K562 (cell line): ENCODE data around the gene DNMBP. TPM values are rescaled to one million over a fixed set of nuclear protein-coding genes. Genes with fewer than 3 reads are reported as not detected.
"Not testable (repeated sequence)": the region's sequence is repeated elsewhere in the genome, so short reads cannot be mapped to it uniquely, and the experiment has no call there.

Source experiments
- ATAC-seq: fragments of 200-7000 bp; cut with Tn5 transposase; 3 replicates; pipeline ENCODE4 v1.9.1; 2020; ENCODE audit warnings: moderate library complexity
- BruUV-seq: library from RNA; stranded (reverse); fragments of 400-500 nt; replicated peaks from 2 replicates; lab custom pipeline; 2021; lab: Mats Ljungman, UMichigan
- CTCF ChIA-PET: fragments of 300-600 bp; formaldehyde crosslinking; extraction: SDS; loops from one replicate; lab custom pipeline; 2021; ENCODE audit warnings: low intra/inter-chr PET ratio; lab: Yijun Ruan, JAX
- POLR2A ChIA-PET: fragments of 300-600, 350-650 bp; sonication (Branson Sonifier 250); formaldehyde crosslinking; extraction: SDS; loops from one replicate; lab custom pipeline; 2021; ENCODE audit warnings: antibody characterized with exemption, inconsistent platforms; lab: Yijun Ruan, JAX
- DNase-seq, 4 experiments: peaks; one replicate each; pipeline versions ENCODE4 v3.0.0 to v3.0.0-alpha.2; 2011 to 2018; ENCODE audit warnings: low spot score in 3 of 4, mixed read lengths in 3 of 4; ENCODE audit errors: extremely low read depth in 1 of 4
- FAIRE-seq: peaks from 2 replicates; lab custom pipeline; 2011; peaks lifted over from hg19 to GRCh38; lab: Jason Lieb, UNC
- H2AFZ ChIP-seq: 2 replicates; pipeline ENCODE4 v1.6.0; 2011; ENCODE audit warnings: low read depth, low read length, control low read depth, inconsistent platforms
- H3K27ac ChIP-seq: fragments of 200-600 bp; 3 replicates; pipeline ENCODE4 v1.8.0; 2011; ENCODE audit warnings: low read depth, mild to moderate bottlenecking, control low read depth, inconsistent platforms, low read length, moderate library complexity, mixed read lengths; ENCODE audit errors: extremely low read depth
- H3K27me3 ChIP-seq, 2 experiments: fragments of 300-600 bp in 1 of 2; 2 replicates in 1 of 2; 3 replicates in 1 of 2; pipeline versions ENCODE4 v1.6.0 to v1.8.0; 2011; ENCODE audit warnings: inconsistent platforms in 2 of 2, low read length in 2 of 2, mild to moderate bottlenecking in 1 of 2, mixed read lengths in 1 of 2, moderate library complexity in 1 of 2; ENCODE audit not compliant: control insufficient read depth in 2 of 2, insufficient read depth in 2 of 2
- H3K36me3 ChIP-seq: fragments of 300-600 bp; 3 replicates; pipeline ENCODE4 v1.8.0; 2011; ENCODE audit warnings: mild to moderate bottlenecking, low read length, inconsistent platforms; ENCODE audit not compliant: control insufficient read depth, insufficient read depth
- H3K4me1 ChIP-seq, 2 experiments: fragments of 200-600 bp in 1 of 2; replicated peaks in 1 of 2; 2 replicates in 1 of 2; 3 replicates in 1 of 2; pipeline versions ENCODE4 v1.5.1 to v1.8.0; 2011; ENCODE audit warnings: inconsistent platforms in 2 of 2, low read length in 2 of 2, mild to moderate bottlenecking in 1 of 2, mixed read lengths in 1 of 2, moderate library complexity in 1 of 2; ENCODE audit not compliant: control insufficient read depth in 2 of 2, insufficient read depth in 2 of 2
- H3K4me2 ChIP-seq: 2 replicates; pipeline ENCODE4 v1.6.1; 2011; ENCODE audit warnings: low read length, control low read depth, inconsistent platforms, mixed read lengths; ENCODE audit not compliant: insufficient read depth
- H3K4me3 ChIP-seq: fragments of 200-600 bp; sonication (generic), shearing (Covaris generic); 2 replicates; pipeline ENCODE4 v1.5.1; 2016; ENCODE audit warnings: control low read depth, inconsistent platforms
- H3K79me2 ChIP-seq: fragments of 200-600 bp; 3 replicates; pipeline ENCODE4 v1.8.0; 2011; ENCODE audit warnings: low read length, inconsistent platforms; ENCODE audit not compliant: control insufficient read depth, insufficient read depth
- H3K9ac ChIP-seq, 2 experiments: 2 replicates each; pipeline versions ENCODE4 v1.6.0 to v1.6.1; 2011; ENCODE audit warnings: low read depth in 2 of 2, low read length in 2 of 2, control low read depth in 1 of 2, inconsistent platforms in 1 of 2, mild to moderate bottlenecking in 1 of 2, mixed read lengths in 1 of 2; ENCODE audit not compliant: insufficient read depth in 1 of 2
- H3K9me1 ChIP-seq: one replicate; pipeline ENCODE4 v1.6.0; 2011; ENCODE audit warnings: inconsistent platforms, mild to moderate bottlenecking, low read length, moderate library complexity; ENCODE audit not compliant: control insufficient read depth, insufficient read depth
- H3K9me3 ChIP-seq: replicated peaks from 2 replicates; pipeline ENCODE4 v1.5.1; 2011; ENCODE audit warnings: low read depth, low read length, inconsistent platforms; ENCODE audit not compliant: control insufficient read depth, insufficient read depth
- H4K20me1 ChIP-seq: replicated peaks from 2 replicates; pipeline ENCODE4 v1.6.1; 2011; ENCODE audit warnings: low read length, inconsistent platforms, mixed read lengths; ENCODE audit not compliant: control insufficient read depth, insufficient read depth
- HDAC3 ChIP-seq: fragments of 450-650 bp; IDR thresholded peaks from 2 replicates; pipeline ENCODE4 v1.6.1; 2018; ENCODE audit warnings: borderline replicate concordance, mild to moderate bottlenecking, moderate library complexity; ENCODE audit not compliant: partially characterized antibody
- HNRNPLL ChIP-seq: fragments of 200-400 bp; formaldehyde crosslinking; IDR thresholded peaks from 2 replicates; pipeline ENCODE4 v1.6.1; 2017; ENCODE audit warnings: low read length, low read depth, mild to moderate bottlenecking; ENCODE audit not compliant: poor library complexity, severe bottlenecking
- MECOM ChIP-seq: fragments of 250-450 bp; sonication (Bioruptor Pico); IDR thresholded peaks from 2 replicates; pipeline ENCODE4 v1.8.0; 2022; ENCODE audit warnings: inconsistent platforms
- NEUROD1 ChIP-seq: fragments of 150-350 bp; IDR thresholded peaks from 2 replicates; pipeline ENCODE4 v1.6.1; 2014; ENCODE audit warnings: borderline replicate concordance, low read length, low read depth; ENCODE audit not compliant: partially characterized antibody
- NFE2L1 ChIP-seq: fragments of 450-650 bp; IDR thresholded peaks from 2 replicates; pipeline ENCODE4 v1.6.1; 2016; ENCODE audit warnings: missing genetic modification characterization, low read depth, mild to moderate bottlenecking, missing compliant biosample characterization, moderate library complexity, borderline replicate concordance
- PYGO2 ChIP-seq: fragments of 450-650 bp; IDR thresholded peaks from 2 replicates; pipeline ENCODE4 v1.6.1; 2016; ENCODE audit warnings: mild to moderate bottlenecking, missing genetic modification characterization, moderate library complexity, missing compliant biosample characterization
- SETDB1 ChIP-seq: IDR thresholded peaks from one replicate; pipeline ENCODE4 v1.6.1; 2012; ENCODE audit warnings: low read length, control low read depth, inconsistent platforms
- STAT5B ChIP-seq: fragments of 250-450 bp; sonication (Bioruptor Pico); IDR thresholded peaks from 2 replicates; pipeline ENCODE4 v1.8.0; 2021; ENCODE audit warnings: mild to moderate bottlenecking, inconsistent platforms
- TFAM ChIP-seq: fragments of 250-450 bp; sonication (Bioruptor Pico); conservative IDR thresholded peaks from 2 replicates; pipeline ENCODE4 v1.5.0; 2021; ENCODE audit warnings: mild to moderate bottlenecking, moderate library complexity
- ZBTB11 ChIP-seq, 3 experiments: fragments of 200-800 bp in 1 of 3; fragments of 250-450 bp in 1 of 3; fragments of 450-650 bp in 1 of 3; sonication (Bioruptor Pico) in 1 of 3; sonication (Bioruptor generic) in 1 of 3; formaldehyde crosslinking in 1 of 3; IDR thresholded peaks; 2 replicates each; pipeline versions ENCODE4 v1.6.1 to v1.8.0; 2016 to 2022; ENCODE audit warnings: mild to moderate bottlenecking in 2 of 3, missing genetic modification characterization in 2 of 3, missing compliant biosample characterization in 1 of 3, moderate library complexity in 1 of 3
- WGBS: fragments of 100-300 bp; shearing (Covaris generic); methylation state at CpG from one replicate; pipeline ENCODE4 v1.1.6; 2016; ENCODE audit warnings: low coverage, mixed read lengths; ENCODE audit not compliant: insufficient coverage; ENCODE audit errors: missing lambda C conversion rate; 5-methylcytosine and 5-hydroxymethylcytosine counted together
- in situ Hi-C: fragments of 300-500 bp; cut with MboI; formaldehyde crosslinking; loops from 4 replicates; pipeline ENCODE4 v1.15.0; 2018; ENCODE audit warnings: inconsistent platforms, mixed read lengths
- intact Hi-C: fragments of 100-400 bp; cut with micrococcal nuclease; formaldehyde crosslinking; loops from 2 replicates; pipeline ENCODE4 v1.14.2; 2022
- polyA plus RNA-seq, 8 experiments: library from polyadenylated mRNA; depleted of rRNA in 4 of 8; stranded (reverse) in 5 of 8; unstranded in 3 of 8; fragments of >200 nt; fragmentation: Nextera tagmentation in 2 of 8; fragmentation: Illumina TruSeq in 1 of 8; extraction: Ambion mirVana in 2 of 8; extraction: Trizol in 1 of 8; gene quantifications; 2 replicates each; pipeline versions ENCODE4 v1.2.1 to v1.2.3, GENCODE V29; 2011 to 2014; ENCODE audit warnings: inconsistent platforms in 1 of 8, missing spikeins in 1 of 8
- total RNA-seq, 7 experiments: library from RNA; depleted of rRNA in 6 of 7; stranded (reverse); fragments of >200 nt in 6 of 7; fragmentation: Illumina TruSeq in 2 of 7; extraction: Trizol in 2 of 7; gene quantifications; 2 replicates each; pipeline versions ENCODE4 v1.2.1 to v1.2.3, GENCODE V29; 2011 to 2021; ENCODE audit warnings: low replicate concordance in 1 of 7

The DNMBP gene
- total and polyA plus RNA-seq, 9 of the 15 experiments (the other 6 are each of a cell fraction or from before 2014, with no cell fraction given) = 0.83 to 3.7 (median 2.2) TPM

GRCh38 chr10:99958302-99958701 is 51.4 kb downstream of the DNMBP start:
- 44% methylated on average over 2 of the region's 2 CpGs for WGBS
- CTCF ChIA-PET = no interaction called here
- in situ Hi-C loops = no loop called here
- ATAC-seq = no peak
- H3K4me3 ChIP-seq = no peak overlapping the region
- TF ChIP-seq ZBTB11 (CRISPR knock-in tag; IDR thresholded peaks at IDR 0.05) = no peak
- TF ChIP-seq NFE2L1 (tag) = no peak
- no peak for TF ChIP-seq TFAM (CRISPR knock-in tag)
- TF ChIP-seq PYGO2 = no peak
- TF ChIP-seq SETDB1 = no peak
- no peak for TF ChIP-seq STAT5B
- TF ChIP-seq HNRNPLL = no peak
- TF ChIP-seq MECOM (CRISPR knock-in tag) = no peak
- TF ChIP-seq NEUROD1 = no peak
- no peak for TF ChIP-seq HDAC3
- TF ChIP-seq, all 486 proteins: peak for 0
- DNase-seq (no peak), FAIRE-seq (no peak)
- POLR2A ChIA-PET = no interaction called here
- H3K36me3 ChIP-seq = peaks cover 6% of the 10 kb centered on the region; the same call in 1 of the 3 replicates
- no peak overlapping the region for H2AFZ ChIP-seq
- no peaks in the 10 kb centered on the region for H3K4me1 ChIP-seq
- H3K9me3 ChIP-seq = no peaks in the 10 kb centered on the region
- H3K27ac ChIP-seq = no peak overlapping the region
- H3K4me2 ChIP-seq = no peak overlapping the region
- no peaks in the 10 kb centered on the region for H3K27me3 ChIP-seq
- H3K9ac ChIP-seq = no peak overlapping the region
- H3K79me2 ChIP-seq = no peaks in the 10 kb centered on the region
- no peaks in the 10 kb centered on the region for H3K9me1 ChIP-seq
- intact Hi-C loops = no loop called here
- no TSS peak for BruUV-seq
- H4K20me1 ChIP-seq = no peaks in the 10 kb centered on the region

GRCh38 chr10:99953510-99953909 is 56.2 kb downstream of the DNMBP start:
- FAIRE-seq, H3K9ac ChIP-seq, H4K20me1 ChIP-seq, H3K27me3 ChIP-seq, CTCF ChIA-PET, H3K9me1 ChIP-seq, H3K36me3 ChIP-seq, intact Hi-C loops, DNase-seq, ATAC-seq, H3K27ac ChIP-seq, in situ Hi-C loops, H3K4me2 ChIP-seq, H3K4me3 ChIP-seq, BruUV-seq, H2AFZ ChIP-seq, H3K79me2 ChIP-seq, H3K9me3 ChIP-seq, H3K4me1 ChIP-seq: not testable (repeated sequence)
- POLR2A ChIA-PET = interaction anchor here (0.6 kb wide), 1 partner anchor 75 kb away, joined by 3 read pairs; no protein-coding TSS in a partner anchor
- whole genome bisulfite sequencing = 64% methylated on average over 3 of the region's 3 CpGs
